ENCODE measurements around the gene HLA-C.
A peak's percentile ranks its signal among the peaks of the same experiment; 100 is the strongest.
"Not testable (repeated sequence)": the region's sequence is repeated elsewhere in the genome, so short reads cannot be mapped to it uniquely, and the experiment has no call there.

HLA-C gene

DNA sequence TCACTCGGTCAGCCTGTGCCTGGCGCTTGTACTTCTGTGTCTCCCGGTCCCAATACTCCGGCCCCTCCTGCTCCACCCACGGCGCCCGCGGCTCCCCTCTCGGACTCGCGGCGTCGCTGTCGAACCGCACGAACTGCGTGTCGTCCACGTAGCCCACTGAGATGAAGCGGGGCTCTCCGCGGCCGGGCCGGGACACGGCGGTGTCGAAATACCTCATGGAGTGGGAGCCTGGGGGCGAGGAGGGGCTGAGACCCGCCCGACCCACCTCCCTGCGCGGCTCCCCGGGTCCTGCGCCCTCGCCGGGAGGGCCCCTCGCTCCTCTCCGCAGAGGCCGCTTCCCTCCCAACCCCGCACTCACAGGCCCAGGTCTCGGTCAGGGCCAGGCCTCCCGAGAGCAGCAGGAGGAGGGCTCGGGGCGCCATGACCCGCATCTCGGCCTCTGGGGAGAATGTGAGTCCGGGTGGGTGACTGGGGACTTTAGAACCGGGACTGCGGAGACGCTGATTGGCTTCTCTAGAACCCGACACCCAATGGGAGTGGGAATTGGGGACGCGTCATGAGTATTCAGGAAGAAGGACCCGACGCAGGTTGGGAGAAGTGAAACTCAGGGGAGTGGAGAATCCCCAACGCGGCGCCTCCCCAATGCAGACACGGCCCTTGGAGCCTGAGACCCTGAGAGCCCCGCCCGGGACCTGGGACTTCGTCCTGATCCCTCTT lies at the start of gene HLA-C:
TSS of gene HLA-C (minus strand) at position 452 of the 717 bp plus-strand sequence. CDS start at position 431, 21 bp downstream.
- peak; percentile 97 for DNase-seq (ENCODE audit: low spot score)

GRCh38 chr6:31321005-31321707 lies 49.3 kb upstream of the HLA-C start:
- DNase-seq (ENCODE audit: low spot score) = no peak

GRCh38 chr6:31317036-31317435 lies 45.1 kb upstream of the HLA-C start:
- no peak for DNase-seq (ENCODE audit: low spot score)

DNA sequence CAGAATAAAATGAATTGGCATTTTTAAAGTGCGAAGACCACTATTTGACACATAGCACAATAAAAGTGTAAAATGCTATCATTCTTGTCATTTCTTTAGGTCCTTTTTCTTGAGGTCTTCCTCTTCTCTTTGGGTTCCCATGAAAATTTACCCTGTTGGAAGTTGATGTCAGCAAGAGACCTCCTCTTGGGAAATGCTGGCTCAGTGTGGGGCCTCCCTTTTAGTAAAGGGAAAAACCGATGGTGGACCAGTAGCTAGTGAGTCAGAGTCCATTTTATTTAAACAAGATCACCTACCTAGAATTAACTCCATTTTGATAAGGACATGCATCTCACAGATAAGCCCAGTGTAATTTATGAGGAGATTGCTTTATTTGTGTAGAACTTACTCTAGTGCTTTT lies 37.7 kb upstream of the HLA-C start:
- DNase-seq (ENCODE audit: low spot score) = no peak

DNA sequence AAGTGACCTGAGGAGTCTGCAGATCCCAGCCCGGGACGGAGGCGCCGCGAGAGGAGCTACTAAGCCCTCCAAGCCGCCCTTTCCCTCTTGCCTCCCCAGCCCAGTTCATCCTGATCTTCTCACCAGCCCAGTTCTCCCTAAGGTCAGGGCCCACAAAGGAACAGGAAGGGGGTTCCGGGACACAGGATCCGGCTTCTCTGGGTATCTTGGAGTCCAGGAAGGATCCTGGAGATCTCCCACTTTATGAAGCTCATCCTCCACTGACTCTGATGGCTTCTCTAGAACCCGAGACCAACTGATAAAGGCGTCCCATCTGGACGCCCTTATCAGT lies 36.9 kb upstream of the HLA-C start:
- no peak for DNase-seq (ENCODE audit: low spot score)

- no peak for DNase-seq (ENCODE audit: low spot score)
Observed at GRCh38 chr6:31308050-31308844, 36.4 kb upstream of the HLA-C start.

- no peak for DNase-seq (ENCODE audit: low spot score)
Observed at GRCh38 chr6:31307669-31308049, 35.8 kb upstream of the HLA-C start.

DNA sequence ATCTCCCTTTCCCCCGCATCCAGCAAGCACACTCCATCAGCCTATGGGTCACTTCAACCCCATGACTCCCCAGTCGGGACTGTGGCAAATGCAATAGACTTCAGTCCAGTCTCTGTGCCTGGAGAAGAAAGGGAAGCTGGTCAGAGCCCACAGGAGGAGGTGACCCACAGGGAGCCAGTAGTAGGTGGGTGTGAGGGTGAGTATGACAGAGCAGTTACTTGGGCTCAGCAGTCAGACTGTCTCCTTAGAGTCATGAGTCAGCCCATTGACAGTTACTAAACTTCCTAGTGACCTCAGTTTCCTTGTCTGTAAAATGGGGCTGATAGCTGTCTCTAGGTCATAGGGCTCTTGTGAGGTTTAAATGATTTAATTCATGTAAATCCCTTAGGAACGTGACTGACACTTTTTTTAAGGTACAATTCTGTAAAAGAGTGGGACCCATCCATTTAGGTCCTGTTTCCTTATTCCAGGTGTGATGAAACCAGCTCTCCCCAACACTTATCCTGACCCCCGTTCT lies 33.9 kb upstream of the HLA-C start:
- no peak for DNase-seq (ENCODE audit: low spot score)

DNA sequence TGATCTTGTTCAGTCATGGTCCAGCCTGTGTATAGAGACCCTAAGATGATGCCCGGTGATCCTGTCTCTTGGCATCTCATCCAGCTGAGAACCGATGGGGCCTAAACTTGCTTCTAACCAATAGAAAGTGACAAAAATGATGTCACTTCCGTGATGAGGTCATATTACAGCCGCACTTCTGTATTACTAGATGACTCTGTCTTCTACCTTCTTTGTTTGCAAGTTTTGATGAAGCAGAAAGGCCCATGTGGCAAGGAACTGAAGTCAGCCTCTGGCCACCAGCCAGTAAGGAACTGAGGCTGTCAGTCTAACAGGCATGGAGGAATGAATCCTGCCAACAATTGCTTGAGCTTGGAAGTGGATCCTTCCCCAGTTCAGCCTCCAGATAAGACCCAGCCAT lies 32.8 kb upstream of the HLA-C start:
- no peak for DNase-seq (ENCODE audit: low spot score)

DNA sequence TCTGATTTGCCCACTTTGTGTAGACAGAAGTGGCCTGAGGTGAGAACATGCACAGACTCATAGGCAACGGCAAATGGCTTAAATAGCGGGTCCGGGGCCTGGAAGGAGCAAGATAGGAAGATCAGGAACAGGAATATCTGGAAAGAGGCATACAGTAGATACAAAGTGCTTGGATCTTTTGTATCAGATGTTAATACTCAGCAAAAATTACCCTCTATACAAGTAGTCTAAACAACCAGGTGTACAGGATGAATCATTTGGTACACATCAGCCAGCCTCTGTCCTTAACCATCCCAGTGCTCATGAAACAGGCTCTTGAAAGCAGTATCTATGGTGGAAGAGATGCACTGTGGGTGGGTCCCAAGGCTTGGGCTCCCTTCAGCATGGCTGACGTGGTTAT lies 28.9 kb upstream of the HLA-C start:
- no peak for DNase-seq (ENCODE audit: low spot score)

DNA sequence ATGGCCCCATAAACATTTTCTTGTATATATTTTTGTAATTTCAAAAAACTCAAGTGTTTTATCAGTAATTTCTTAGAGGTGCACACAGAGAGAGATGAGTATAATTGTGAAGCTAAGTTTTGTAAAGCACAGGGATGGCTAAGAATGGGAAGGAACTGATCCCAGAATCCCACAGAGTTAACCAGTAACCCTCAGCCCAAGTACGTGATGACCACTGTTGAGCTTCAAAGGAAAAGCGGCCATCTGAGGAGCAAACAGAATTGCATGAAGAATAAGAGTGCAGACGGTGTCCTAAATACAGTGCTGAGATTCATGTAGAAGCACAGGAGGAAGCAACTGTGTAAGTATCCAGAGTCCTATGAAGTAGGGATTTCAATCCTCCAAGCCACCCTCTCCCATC lies 28.1 kb upstream of the HLA-C start:
- DNase-seq (ENCODE audit: low spot score) = no peak

GRCh38 chr6:31299511-31299910 lies 27.6 kb upstream of the HLA-C start:
- no peak for DNase-seq (ENCODE audit: low spot score)

GRCh38 chr6:31294056-31294455 lies 22.2 kb upstream of the HLA-C start:
- DNase-seq (ENCODE audit: low spot score) = no peak

GRCh38 chr6:31293343-31293742 lies 21.5 kb upstream of the HLA-C start:
- no peak for DNase-seq (ENCODE audit: low spot score)

DNA sequence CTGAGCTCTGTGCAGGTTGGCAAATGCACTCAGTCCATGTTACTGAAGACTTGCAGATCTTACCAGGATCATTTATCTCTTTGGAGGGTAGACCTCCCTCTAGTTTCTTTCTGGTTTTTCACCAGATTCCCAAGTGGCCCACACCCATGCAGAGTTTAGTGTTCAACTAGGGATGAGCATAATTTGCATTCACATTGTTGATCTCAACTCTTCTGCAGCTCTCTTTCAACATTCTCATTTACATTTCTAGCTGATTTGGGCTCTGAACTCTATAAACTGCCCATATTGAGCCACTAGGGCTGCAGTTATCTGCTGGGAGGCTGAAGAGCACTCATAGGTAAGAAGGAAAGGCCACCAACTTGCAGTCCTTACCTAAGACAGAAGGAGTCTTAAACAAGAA lies 17.9 kb upstream of the HLA-C start:
- no peak for DNase-seq (ENCODE audit: low spot score)

DNA sequence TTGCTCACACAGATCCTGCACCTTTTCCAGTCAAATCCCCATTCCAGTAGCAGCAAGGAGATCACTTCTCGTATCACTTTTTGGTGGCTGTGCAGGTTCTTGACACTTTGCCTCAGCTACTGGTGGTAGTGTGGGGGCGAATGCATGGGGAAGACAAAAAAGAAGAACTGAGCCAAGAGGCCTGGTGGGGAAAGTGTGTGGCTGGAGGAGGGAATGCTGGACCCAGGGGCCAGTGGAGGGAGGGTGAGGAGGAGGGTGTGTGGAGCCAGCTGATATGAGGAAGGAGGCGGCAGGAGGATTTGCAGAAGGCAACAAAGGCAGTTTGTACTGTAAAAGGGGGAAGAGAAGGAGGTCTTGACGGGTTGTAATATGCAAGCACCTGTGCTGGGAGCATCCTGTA lies 15.7 kb upstream of the HLA-C start:
- no peak for DNase-seq (ENCODE audit: low spot score)

GRCh38 chr6:31285982-31286381 lies 14.1 kb upstream of the HLA-C start:
- DNase-seq (ENCODE audit: low spot score) = no peak

- DNase-seq (ENCODE audit: low spot score) = no peak
Observed at GRCh38 chr6:31285486-31285885, 13.6 kb upstream of the HLA-C start.

DNA sequence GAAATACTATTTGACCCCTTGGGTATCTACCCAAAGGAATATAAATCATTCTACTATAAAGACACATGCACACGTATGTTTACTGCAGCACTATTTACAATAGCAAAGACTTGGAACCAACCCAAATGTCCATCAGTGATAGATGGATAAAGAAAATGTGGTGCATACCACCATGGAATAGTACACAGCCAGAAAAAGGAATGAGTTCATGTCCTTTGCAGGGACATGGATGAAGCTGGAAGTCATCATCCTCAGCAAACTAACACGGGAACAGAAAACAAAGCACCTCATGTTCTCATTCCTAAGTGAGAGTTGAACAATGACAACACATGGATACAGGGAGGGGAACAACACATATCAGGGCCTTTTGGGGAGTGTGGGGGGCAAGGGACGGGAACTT lies 7.8 kb upstream of the HLA-C start:
- DNase-seq (ENCODE audit: low spot score) = not testable (repeated sequence)

GRCh38 chr6:31272836-31273626 lies 1.1 kb upstream of the HLA-C start:
- peak; percentile 14 for DNase-seq (ENCODE audit: low spot score)

DNA sequence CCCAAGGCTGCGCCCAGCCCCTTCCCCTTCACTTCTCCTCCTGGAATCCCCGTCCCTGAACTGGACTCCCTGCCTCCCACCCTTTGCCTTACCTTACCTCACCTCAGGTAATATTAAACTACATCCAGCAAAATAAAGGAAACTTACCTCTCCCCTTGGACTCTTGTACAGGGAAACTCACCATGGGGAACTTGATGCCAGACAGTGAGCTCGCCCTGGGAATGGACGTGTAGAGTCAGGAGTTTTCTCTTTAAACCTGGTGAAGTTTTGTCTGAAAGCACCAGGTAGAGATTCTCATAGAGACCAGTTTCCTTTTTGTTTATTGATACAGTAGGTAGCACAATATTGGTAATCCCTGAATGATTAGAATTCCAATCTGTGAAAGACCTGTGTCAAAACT lies 544 bp upstream of the HLA-C start:
- DNase-seq (ENCODE audit: low spot score) = peak; percentile 23
